SIG-M5 treated with dmso at 0.1 percent for 504 hours (cell line): ENCODE data around the gene FLT1.

Experiments
- DNase-seq: peaks from one replicate; lab custom pipeline; 2025; ENCODE audit not compliant: unreplicated experiment; lab: John Stamatoyannopoulos, UW

The FLT1 gene

DNA sequence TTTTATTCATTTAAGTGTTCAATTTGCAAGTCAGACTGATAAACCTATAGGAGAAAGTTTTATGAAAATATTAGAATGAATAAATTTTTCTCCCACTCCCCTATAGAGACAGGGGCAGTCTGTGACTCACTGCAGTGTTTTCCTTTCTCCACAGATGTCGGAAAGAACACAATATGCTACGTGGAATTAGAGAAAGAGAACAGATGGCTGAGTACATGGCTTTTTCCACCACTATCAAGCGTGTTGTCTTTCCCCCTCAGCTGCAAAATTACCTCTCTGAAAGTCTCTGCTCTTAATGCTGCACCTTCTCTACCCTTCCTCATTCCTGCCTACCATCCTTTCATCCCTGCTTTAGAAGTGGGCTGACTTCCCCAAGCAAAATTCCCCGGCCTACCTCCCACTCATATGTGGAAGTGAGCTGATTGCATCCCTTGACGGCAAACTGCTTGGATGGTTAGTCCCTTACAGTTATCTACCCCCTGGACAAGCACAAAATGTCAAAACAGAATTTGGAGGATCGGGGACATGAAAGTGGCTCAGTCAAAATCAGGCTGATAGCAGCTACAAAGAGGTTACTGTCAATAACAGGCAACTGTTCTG lies 30.0 kb downstream of the FLT1 start:
- no peak for DNase-seq

DNA sequence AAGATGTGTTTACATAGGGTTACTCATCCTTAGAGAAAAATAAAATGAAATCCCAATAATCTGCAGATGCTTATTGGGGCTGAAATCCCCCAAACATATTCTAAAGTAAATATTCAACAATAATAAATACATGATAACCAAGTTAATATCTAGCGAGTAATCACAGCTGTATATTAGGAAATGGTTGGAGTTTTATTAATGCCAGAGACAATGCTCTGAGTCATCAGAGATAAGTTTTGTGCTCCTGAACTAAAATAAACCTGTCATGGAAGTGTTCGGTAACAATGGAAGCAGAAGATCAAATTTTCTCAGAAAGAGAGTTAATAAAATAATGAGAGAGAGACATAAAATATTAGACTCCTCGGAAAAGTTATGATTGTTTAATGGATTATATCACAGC lies 31.4 kb downstream of the FLT1 start:
- DNase-seq, result no peak

DNA sequence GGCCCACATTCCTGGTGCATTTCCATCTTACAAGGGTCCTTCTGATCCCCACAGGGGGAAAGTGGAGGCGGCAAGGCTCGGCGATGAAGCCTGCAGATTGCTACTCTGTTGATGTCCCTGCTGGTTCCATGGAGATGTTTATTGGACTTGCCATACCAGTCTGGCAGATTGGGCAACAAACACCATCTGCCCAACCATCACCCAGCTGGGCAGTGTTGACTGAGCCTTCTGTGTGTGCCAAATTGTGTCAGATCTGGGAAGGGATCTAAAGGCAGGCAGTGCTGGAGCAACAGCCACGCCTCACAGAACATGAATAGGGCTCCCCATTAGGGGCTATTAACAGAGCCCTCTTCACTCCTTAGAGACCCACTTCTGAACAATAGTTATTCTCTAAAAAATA lies 35.0 kb downstream of the FLT1 start:
- DNase-seq, result no peak

DNA sequence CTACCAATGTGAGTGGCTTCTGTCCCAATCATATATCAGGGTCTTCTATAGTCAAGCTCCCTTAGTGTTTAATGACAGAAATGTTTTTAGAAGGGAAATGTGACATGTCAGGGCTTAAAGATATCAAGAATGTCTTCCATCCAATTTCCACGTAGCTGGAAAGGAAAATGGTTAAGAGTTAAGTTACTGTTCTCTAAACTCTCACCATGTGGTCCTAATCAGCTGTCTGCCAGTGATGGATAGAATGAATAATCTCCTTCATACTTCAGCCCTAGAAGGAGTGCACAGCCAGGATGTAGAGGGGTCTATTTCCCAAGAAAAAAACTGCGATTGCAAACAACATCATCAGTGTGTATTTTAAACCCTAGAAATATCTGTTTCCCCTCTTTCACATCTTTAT lies 36.3 kb downstream of the FLT1 start:
- DNase-seq, result no peak

DNA sequence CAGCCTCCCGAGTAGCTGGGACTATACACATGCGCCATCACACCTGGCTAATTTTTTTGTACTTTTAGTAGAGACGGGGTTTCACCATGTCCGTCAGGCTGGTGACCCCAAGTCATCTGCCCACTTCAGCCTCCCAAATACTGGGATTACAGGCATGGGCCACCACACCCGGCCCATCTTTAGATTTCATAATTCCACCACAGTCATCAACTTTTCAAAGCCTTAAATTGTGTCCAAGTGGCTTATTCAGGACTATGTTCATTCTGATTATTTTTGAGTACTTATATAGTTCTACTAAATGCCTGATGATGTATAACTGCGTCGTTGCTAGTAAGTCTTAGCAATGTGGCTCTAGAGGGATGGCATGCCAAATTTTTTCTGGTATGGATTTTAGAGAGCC lies 36.9 kb downstream of the FLT1 start:
- DNase-seq, result no peak

DNA sequence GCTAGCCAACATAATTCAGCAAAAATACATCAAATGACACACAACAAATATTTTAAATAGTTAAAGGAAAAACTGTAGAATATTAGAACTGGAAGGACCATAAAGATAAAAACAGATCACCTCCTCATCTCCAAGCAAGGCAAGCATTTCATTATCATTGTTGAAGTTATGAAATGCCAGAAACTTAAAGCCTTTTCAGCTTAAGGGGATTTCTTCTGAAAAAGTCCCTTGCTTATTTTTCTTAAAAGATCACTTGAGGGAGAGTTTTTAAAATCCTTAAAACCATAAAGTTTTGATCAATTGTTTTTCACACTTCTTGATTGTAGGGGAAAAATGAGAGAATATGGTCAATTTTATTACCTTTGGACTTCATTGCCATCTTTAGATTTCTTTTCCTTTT lies 37.4 kb downstream of the FLT1 start:
- DNase-seq, result no peak

DNA sequence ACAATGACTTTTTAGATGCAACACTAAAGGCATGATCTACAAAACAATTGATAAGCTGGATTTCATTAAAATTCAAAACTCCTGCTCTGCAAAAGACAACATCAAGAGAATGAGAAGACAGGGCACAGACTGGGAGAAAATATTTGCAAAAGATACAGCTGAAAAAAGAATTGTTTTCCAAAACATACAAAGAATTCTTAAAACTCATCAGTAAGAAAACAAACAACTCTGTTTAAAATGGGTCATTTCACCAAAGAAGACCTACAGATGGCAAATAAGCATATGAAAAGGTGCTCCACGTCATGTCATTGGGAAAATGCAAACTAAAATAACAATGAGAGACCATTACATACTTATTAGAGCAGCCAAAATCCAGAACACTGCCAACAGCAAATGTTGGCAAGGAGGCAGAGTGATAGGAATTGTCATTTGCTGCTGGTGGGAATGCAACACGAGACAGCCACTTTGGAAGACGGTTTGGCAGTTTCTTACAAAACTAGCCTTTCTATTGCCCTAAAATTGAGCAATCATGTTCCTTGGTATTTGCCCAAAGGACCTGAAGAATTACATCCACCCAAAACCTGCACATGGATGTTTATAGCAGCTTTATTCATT lies 39.2 kb downstream of the FLT1 start:
- DNase-seq, result no peak

DNA sequence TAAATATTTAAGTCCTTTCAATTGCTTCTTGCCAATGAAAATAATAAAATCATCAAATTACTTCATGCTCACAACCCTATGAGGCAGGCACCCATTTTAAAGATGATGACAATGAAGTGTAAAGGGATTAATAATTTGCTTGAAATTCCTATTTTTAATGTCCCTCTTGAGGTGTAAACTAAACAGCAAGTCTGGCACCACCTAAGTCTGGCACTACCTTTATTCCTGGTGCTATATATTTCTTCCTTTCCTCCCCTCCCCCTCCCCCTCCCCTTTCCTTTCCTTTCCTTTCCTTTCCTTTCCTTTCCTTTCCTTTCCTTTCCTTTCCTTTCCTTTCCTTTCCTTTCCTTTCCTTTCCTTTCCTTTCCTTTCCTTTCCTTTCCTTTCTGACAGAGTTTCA lies 42.2 kb downstream of the FLT1 start:
- no peak for DNase-seq

DNA sequence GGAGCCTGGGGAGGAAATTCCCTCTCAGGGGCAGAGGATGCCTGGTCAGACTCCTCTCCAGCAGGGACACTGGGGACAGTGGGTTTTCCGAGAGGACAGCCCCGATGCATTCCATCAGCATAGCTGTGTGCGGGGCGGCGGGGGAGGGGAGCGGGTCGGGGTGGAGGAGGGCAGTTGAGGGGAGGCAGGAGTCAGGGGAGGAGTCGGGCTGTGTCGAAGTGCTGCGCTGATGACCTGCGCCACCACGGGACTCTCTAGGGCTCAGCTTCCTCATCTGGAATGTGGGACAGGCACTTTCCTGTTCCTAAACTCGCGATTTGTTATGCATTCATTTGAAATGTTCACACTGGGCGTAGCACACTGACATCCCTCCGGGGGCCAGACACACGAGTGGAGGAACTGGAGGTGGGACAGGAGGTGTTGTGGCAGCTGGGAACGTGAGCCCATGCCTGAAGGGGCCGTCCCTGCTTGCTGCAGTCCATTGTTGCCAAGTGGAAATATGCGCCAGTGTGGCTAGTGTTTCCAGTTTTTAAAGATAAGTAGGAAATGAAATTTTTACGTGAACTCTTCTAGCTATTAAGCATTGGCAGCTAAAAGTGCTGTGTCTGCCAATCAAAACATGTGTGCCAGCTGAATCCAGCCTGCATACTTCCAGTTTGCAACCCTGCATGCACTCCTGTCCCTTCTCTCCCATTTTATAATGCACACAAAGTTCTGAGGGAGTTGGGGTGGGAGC lies 43.3 kb downstream of the FLT1 start:
- no peak for DNase-seq

DNA sequence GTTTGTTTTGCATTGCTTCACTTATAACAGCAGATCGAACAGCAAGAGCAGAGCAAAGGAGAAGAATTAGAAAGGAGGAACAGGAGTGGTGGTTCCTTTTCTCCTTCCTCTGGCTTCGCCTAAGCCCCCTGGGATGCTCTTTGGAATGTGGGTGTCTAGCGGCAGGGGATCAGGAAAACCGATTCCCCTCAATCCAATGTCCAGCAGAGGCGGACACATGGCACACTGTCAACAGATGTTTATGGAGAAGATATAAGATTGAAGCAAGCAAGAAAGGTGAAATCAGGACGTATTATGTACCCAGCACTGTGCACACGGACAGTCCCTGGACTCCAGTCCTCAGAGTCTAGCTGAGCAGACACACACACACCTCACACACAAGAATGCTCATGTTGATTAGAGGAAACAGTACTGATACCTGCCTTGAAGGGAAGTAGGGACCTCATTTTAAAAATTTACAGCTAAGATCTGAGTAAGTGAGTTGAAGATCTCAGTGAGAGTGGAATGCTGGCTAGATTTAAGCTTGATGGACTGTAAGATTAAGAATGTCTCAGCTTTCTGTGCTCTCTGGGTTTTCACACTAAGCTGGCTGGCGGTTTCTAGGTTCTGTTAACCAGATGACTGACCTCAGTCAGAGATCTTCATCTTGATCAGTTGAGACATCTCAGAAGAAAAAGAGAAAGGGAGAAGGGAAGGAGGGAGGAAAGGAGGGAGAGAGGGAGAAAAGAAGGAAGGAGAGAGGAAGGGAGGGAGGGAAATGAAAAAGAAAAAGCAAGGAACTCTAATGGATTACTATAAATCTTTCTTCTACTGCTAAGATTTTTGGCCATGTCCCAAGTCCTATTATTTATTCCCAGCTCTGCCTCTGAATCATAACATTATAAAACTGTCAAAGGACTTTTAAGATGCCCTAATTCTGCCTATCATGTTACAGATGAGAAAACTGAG lies 44.8 kb downstream of the FLT1 start:
- no peak for DNase-seq

DNA sequence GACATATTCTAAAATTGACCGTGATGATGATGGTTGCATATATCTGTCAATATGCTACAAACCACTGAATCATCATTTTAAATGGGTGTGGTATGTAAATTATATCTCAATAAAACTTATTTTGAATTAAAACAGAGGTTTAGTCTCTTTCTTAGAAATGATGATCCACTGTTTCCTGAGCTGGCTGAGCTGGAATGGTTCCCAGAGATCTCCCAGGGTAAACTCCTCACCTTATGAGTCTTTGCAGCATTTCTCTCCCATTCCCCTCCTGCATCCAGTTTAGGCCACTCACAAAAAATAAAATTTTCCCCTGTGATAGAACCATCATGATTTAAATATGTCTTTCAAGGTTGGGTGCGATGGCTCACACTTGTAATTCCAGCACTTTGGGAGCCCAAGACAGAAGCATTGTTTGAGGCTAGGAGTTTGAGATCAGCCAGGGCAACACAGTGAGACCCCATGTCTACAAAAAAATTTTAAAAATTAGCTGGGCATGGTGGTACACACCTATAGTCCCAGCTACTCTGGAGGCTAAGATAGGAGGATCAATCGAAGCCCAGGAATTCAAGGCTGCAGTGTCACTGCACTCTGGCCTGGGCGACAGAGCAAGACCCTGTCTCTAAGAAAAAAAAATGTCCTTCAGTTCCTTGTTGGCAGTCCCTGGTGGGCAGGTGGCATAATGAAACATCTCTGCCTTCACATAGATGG lies 46.1 kb downstream of the FLT1 start:
- DNase-seq, result no peak

DNA sequence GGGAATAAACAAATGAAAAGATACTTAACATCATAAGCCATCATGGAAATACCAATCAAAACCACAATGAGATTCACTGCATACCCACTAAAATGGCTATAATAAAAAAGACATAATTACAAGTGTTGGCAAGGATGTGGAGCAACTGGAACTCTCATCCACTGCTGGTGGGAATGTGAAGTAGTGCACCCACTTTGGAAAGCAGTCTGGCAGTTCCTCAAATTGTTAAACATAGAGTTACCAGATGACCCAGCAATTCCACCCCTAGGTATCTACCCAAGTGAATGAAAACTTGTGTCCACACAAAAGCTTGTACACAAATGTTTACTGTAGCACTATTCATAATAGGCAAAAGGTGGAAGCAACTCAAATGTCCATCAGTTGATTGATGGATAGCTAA lies 46.9 kb downstream of the FLT1 start:
- DNase-seq, result no peak

DNA sequence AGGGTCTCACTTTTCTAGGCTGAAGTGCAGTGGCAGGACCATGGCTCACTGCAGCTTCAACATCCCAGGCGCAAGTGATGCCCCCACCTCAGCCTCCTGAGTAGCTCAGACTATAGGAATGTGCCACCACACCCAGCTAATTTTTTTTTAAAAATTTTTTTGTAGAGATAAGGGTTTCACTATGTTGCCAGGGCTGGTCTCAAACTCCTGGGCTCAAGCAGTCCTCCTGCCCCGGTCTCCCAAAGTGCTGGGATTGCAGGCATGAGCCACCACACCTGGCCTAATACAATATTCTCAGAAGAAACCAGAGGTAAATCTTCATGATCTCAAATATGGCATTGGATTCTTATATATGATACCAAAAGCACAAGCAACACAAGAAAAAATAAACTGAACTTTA lies 47.7 kb downstream of the FLT1 start:
- no peak for DNase-seq

DNA sequence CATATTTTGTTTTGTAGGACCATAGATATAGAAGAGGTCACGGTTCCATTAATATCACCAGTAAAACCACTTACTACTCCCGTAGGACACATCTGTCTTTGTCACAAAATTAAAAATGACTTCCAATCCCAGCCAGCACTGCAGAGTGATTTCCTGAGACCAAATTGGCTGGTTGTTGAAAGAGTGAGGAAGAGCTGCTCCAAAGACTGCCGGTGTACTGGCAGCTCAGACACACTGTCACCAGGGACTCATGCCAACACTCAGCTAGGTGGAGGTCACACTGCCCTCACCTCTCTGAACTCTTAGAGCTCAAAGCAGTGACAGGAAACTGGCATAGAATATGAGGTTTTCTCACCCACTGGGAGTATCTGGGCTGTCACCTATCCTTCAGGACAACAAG lies 52.1 kb downstream of the FLT1 start:
- DNase-seq, result no peak

DNA sequence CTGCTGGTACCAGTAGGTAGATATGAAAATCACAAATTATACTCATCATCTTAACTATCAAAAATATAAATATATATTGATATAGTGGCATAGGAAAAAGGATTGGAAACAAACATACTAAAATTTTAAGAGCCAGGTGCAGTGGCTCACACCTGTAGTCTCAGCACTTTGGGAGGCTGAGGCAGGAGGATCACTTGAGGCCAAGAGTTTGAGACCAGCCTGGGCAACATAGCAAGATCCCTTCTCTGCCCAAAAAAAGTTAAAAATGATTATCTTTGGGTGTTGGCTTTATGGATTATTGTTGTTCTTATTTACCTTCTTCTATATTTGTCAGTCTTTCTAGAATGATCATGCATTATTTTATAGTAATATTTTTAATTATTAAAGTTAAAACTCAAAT lies 53.4 kb downstream of the FLT1 start:
- no peak for DNase-seq

DNA sequence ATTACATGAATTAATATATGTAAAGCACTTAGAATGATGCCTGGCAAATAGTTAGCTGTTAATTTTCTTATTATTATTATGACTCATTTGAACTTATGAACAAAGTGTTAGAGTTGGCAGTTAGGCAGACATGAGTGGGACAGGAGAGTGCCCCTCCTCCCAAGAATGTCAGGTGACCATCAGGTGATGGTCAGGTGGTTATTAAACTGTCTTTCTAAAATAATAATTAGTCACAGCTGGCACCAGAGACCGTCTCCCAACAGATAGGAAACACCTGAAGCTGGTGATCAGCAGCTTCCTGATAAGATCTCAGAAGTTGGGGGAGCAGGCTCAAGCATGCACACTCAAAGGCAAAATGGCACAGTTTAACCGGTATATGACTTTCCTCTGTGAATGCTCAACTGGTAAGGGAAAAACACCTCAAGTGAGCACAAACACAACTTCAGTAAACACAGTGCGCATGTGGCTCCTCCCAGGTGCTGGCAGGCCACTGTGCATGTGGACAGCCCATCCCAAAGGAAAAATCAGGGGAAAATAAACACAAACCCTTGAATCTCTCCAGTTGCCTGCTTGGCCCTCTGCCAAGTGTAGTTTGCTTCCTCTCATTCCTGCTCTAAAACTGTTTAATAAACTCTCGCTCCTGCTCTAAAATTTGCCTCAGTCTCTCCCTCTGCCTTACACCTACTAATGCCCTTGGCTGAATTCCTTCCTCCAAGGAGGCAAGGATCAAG lies 54.0 kb downstream of the FLT1 start:
- DNase-seq, result no peak

DNA sequence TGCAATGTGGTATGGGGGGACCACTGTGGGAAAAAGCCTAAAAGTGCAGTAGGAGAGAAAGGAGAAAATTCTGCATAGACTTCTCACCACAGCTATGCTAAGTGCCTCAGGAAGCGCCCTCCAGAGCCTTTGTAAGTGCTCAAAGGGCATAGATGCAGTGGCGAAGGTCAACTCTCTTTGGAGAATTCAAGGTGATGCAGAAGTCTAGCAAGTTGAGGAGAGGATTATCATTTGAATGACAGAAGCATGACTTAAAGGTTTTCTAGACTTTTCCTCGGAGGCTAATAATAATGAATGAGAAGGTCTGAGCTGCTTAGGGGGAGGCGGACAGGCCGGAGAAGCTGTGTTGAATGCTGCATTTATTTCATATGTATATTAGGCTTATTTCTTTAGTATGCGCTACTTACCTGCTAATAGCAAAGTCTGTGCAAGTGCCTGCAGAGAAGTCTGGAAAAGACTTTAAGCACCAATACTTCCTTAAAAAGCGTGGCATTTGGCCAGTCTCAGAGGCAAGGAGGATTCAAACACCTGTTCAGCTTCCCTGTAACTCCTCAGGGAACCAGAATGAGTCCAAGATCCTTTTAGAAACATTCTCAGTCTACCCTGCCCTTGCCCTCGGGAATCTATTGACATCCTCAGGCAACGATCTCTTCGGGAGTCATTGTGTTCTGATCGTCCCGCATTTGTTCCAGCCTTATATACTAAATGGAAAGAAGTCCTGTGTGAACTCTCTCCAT lies 56.2 kb downstream of the FLT1 start:
- DNase-seq, result no peak

DNA sequence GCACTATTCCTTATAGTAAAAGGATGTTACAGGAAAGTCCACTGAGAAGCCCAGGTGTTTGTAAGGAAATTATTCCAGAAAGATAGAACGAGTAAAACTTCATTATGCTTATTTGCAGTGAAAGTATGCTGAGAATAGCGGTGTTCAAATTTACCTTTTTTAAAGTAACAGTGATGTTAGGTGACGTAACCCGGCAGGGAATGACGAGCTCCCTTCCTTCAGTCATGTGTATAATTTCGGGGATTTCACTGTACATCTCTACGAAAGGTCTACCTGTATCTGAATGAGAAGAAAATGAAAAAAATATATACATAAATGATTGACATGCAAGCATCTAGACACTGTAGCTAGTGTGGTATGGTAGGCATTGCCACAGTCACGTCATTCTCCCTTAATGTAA lies 56.9 kb downstream of the FLT1 start:
- DNase-seq, result no peak

DNA sequence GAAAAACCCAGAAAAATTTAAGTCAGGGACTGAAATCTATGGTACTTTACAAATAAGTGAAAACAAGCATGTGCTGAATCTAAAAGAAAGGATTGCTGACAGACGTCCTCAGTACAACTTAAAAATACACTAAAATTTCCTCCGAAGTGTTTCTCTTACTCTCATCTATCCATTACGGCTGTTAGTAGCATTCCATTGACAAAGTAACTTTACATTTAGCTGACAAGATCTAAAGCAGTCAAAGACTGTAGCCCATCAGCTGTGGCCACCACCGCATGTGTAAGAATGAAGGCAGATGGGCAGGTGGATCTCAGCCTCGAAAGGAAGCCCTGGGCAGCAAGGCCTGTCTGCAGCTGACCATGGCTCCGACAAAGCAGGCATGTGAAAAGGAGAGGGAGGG lies 59.0 kb downstream of the FLT1 start:
- DNase-seq, result no peak

DNA sequence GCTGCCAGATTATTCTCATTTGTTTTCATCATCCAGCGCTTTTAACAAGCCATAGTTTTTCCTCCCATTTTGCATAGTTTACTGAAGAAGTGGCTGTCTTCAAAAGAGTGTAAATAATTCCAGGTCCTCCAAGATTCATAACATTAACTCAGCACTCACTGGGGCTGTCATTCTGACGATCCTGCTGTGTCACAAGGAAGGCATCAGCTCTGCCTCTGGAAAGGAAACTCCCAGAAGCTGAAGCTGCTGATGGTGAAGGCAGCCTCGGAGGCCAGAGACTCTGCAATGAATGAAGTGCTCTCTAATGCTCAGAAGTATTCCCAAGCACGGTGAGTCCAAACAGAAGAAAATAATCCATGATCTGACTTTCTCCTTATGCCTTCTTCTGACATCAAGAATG lies 60.0 kb downstream of the FLT1 start:
- DNase-seq, result no peak
